GM04504 (cell line): ENCODE measurements around the gene CD81.
"Not testable (repeated sequence)": the region's sequence is repeated elsewhere in the genome, so short reads cannot be mapped to it uniquely, and the experiment has no call there.

Experiments
- DNase-seq: peaks from one replicate; pipeline ENCODE4 v3.0.0-alpha.2; 2012; ENCODE audit warnings: low read depth

CD81 gene

DNA sequence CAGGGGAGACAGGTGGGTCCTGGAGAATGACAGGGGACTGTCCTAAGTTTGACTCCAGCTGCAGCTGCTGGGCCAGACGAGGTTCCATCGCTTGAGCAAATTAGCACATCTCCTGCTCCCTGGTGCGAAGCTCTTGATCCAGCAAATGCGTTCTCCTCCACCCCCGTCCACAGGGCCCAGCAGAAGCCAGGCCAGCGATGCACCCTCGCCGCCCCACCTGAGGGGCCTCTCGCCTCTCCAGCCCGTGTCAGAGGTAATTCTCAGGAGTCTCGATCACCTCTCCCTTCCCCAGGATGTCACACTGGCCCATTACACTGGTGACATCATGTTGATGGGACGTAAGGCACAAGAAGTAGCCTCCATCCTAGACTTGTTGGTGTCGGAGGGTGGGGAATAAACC is 19.5 kb upstream of the CD81 start:
- DNase-seq, result not testable (repeated sequence)

DNA sequence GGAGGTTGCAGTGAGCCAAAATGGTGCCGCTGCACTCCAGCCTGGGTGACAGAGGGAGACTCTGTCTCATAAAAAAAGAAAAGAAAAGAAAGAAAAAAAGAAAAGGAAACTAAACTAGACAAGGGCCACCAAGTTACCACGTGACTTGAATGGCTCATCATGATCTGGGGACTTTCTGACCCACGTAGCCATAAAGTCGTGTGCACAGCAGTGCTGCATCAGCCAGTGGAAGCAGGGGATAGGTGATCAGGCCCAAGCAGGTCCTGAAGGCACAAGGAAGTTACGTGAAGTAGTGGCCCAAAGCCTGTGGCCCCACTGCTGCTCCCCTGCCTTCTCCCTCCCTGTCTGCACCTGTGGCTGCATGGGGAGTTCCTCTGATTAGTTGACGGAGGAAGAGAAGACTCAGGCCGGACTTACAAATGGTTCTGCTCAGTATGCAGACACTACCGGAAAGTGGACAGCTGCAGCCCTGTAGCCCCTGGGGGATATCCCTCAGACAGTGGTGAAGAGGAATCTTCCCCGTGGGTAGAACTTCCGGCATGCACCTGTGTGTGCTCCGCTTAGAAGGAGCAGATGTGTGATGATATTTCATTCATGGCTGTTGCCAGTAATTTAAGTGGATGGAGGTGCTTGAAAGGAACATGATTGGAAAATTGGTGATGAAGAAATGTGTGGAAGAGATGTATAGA is 18.2 kb upstream of the CD81 start:
- no peak for DNase-seq

DNA sequence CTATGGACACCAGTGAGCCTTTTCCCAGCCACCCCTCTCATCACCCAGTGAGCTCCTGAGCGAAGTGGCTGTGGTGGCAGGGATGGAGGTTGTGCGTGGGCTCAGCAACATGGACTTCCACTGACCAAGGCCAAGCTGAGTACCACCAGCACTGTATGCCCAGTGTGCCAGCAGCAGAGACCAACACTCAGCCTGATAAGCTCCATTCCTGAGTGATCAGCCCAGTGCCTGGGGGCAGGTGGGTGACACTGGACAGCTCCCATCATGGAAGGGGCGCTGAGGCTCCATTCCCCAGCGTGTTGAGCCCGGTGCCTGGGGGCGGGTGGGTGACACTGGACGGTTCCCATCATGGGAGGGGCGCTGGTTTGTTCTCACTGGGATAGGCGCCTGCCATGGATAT is 17.6 kb upstream of the CD81 start:
- DNase-seq, result no peak

DNA sequence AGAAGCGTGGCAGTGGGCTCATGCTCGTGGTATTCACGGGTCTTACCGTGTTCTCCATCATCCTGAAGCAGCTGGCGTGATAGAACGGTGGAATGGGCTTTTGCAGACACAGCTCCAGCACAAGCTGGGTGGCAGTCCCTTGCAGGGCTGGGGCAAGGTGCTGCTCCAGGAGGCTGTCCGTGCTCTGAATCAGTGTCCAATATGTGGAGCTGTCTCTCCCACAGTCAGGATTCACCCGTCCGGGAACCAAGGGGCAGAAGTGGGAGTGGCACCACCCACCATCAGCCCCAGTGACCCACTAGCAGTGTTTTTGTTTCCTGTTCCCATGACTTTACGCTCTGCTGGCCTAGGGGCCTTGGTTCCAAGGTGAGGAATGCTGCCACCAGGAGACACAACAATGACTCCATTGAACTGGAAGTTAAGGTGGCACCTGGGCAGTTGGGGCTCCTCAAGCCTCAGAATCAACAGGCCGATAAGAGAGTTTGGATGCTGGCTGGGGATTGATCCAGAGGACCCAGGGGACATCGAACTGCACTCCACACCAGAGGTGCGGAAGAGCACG is 16.9 kb upstream of the CD81 start:
- DNase-seq, result no peak

DNA sequence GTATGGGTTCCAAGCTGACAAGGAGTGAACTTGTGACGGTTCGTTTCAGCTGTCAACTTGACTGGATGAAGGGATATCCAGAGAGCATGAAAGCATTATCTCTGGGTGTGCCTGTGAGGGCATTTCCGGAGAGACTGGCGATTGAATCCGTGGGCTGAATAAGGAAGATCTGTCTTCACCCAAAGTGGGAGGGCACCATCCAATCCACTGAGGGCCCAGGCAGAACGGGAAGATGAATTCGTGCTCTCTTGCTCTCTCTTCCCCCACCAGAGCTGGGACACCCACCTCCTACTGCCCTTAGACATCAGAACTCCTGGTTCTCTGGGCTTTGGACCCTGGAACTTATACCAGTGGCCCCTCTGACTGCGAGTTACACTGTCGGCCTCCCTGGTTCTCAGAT is 15.5 kb upstream of the CD81 start:
- DNase-seq, result no peak

DNA sequence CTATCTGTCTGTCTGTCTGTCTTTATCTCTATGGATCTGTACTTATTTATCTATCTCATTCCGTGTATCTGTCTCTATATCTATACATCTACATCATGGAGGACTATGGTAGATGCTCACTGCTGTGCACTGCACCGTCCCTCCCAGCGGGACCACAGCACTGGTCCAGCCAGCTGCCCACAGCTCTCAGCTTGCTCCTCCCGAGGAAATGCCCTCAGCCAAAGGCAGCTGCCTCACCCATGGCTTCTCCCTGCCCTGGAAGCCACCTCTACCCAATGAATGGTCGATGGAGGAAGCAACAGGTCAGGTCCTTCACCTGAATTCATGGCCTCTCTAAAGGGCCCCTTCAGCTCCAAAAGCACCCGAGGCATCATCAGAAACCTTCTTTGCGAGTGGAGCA is 14.7 kb upstream of the CD81 start:
- no peak for DNase-seq

DNA sequence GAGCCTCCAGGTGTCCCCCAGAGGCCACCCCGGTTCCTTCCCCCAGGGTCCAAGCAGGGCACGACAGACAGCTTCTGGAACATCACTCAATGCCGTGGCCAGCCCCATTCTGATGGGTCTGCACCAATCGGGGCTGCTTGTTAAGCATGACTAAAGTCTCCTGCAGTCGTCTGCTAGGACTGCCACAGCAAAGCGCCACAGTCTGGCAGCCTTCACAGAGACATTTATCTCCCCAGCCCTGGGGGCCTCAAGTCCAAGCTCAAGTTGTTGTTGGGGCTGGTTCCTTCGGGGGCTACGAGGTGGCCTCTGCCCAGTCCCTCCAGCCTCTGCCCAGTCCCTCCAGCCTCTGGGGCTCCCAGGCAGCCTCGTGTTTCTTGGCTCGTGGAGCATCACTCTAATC is 14.0 kb upstream of the CD81 start:
- no peak for DNase-seq

DNA sequence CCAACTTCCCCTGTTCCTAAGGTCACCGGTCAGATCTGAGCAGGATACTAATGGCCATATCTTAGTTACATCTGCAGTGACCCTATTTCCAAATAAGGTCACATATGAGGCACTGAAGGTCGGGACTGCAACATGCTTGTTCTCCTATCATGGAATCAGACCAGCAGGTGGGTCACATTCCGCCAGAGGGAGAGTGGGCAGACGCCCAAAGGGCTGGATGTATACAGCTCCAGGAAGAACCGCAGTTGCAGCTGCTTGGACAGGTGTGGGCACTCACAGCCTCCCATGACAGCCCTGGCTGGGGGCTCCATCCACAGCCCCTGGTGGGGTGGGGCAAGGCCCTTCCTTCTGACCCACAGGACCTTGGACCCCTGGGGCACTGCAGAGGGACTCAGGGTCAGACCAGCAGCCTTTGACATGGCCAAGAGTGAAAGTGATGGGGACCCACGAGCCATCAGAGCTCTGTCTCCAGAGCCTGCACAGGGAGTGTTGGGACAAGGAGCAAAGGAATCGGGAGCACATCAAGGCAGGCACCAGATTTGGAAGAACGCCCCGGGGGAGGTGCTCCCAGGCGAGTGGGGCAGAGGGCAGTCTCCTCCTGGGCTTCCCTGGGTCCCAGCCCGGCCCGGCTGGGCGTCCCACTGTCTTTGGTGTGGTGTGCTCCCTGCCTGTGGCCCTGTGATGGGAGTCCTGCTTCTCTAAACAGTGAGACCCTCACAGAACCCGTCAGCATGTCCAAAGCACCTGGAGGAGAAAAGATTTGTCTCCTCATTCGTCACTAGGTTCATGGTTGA is 13.3 kb upstream of the CD81 start:
- no peak for DNase-seq

DNA sequence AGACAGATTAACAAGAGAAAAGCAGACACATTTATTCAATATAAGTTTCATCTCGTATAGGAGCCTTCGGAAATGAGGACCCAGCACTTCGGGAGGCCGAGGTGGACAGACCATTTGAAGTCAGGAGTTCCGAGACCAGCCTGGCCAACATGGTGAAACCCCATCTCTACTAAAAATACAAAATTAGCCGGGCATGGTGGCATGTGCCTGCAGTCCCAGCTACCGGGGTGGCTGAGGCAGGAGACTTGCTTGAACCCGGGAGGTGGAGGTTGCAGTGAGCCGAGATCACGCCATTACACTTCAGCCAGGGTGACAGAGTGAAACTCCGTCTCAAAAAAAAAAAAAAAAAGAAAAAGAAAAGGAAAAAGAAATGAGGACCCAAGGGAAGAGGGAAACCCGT is 12.7 kb upstream of the CD81 start:
- DNase-seq, result not testable (repeated sequence)

DNA sequence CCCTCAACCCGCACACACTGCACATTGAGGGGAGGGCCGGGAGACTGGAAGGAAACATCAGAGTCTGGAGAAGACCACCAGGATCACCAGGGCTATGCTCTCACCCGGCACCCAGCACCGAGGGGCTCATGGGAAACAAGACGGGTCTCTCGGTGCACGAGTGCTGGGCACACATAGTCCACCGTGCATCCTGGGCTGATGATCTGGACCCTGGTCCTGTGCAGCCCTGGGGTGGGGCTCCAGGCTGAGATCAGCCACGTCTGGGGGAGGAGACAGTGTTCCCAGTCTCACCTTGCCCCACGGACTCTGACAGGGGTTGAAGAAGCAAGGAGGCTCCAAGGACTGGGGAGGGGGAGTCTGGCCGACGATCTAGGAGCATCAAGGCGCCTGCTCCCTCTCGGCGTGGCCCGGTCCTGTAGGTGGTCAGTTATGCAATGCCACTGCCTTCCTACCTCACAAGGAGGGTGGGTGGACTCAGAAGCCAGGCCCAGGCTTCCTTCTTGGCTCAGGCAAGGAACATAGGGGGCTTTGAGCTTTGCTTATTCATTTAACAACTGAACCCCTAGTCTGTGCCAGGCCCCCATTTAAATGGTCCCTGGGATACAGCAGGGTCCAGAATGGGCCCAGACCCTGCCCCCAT is 11.4 kb upstream of the CD81 start:
- no peak for DNase-seq

DNA sequence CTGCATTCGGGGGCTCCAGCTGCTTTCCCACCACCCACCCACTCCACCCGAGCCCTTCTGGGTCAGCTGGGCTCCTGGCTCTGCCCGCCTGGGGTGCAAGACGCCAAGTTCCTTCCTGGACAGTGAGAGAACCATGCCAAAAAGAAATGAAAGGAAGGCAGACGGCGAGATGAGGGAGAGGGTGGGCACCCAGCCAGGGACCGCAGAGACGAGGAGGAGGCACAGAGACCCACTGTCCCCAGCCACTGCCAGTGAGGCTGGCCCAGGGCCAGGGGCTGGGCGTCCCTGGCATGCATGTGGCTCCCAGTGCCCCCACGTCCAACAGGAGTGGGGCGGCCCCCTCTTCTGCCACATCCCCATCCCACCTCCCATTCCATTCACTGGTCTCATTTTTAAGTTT is 10.8 kb upstream of the CD81 start:
- no peak for DNase-seq

DNA sequence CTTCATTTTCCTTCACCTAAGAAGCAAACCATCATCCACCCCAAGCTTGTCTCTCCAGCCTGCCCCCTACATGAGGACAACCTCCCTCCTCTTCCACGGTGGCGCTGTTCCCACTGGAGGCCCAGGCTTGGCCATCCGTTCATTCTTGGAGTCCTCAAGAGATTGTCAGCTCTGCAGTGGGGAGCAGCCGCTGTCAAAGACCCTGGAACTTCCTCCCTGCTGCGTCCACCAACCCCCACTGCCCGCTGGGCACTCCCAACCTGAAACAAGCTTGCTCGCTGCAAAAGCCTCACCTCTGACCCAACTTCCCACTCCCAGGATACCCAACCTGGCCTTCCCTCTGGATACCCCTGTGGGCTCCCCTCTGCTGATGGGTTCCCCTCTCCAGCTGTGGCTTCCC is 10.4 kb upstream of the CD81 start:
- DNase-seq, result no peak

DNA sequence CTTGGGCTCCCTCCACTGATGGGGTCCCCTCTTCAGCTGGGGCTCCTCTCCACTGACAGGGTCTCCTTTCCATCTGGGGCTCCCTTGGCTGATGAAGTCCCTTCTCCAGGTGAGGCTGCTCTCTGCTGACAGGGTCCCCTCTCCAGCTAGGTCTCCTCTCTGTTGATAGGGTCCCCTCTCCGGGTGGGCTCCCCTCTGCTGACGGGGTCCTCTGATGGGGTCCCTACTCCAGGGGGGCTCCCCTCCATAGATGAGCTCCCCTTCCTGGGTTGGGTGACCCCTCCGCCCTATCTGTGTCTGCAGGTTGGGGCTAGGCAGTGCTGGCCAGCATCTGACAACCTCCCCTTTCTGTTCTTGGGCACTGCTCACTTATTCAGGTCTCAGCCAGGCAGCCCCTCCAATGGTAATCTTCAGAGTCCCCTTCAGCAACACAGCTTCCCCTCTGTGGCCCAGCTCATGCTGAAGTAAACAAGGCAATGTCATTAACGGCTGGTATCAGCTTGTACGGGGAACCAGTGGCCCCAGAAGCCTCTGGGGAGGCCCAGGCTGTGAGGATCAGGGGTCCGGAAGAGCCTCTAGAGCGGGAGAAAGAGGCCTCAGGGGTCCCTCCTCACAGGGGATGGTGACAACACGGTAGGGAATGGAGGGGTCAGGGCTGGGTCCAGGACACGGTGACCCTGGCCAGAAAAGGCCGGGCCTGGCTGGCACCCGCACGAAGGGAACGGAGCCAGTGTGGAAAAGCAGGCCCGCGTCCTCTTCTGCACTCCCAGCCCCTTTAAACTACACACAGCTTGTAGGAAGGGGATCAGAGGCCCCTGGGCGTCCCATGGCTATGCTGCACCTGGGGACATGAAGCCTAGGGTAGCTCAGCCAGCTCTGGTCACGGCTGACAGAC is 9.6 kb upstream of the CD81 start:
- no peak for DNase-seq

DNA sequence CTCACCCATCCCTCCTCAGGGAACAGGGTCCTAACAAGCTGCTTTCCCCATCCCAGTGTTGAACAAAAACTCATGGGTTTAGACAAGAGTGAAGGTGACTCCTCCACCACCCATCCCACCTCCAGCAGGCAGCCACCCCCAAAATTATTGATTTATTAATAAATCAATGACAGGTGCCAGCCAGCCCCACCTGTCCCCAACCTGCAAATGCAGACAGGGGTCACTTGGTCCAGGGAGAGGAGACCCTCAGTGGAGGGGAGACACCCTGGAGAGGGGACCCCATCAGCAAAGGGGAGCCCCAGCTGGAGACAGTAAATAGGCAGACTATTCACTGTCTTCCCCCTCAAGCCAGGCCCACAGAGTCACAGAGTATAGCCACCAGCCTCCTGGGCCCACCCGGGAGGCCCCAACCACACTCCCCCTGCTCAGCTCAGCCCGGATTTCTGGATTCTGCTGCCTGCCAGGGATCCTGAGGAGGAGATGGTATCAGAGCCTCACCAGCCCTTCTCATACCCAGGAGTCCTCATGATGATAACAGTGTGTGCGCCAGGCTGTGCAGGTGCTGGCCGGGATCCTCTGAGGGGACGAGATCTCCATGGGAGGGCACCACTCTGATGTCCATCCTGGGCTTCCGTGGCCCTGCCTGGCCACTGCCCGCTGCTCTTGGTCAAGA is 8.8 kb upstream of the CD81 start:
- DNase-seq, result no peak

DNA sequence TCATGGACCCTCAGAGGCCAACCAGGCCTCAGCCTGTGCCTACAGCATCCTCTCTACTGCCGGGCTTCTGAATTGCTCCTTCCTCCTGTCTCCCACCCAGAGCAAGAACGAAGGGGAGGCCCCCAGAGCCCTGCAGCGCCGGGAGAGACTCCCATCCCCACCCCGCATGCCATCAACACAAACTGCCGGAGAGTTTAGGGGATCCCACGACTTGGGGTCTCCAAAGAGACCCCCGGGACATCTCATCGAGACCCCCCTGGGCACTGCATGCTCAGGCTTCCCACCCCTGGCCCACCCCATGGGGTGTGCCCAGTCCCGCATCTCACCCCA is 8.3 kb upstream of the CD81 start:
- DNase-seq, result no peak

DNA sequence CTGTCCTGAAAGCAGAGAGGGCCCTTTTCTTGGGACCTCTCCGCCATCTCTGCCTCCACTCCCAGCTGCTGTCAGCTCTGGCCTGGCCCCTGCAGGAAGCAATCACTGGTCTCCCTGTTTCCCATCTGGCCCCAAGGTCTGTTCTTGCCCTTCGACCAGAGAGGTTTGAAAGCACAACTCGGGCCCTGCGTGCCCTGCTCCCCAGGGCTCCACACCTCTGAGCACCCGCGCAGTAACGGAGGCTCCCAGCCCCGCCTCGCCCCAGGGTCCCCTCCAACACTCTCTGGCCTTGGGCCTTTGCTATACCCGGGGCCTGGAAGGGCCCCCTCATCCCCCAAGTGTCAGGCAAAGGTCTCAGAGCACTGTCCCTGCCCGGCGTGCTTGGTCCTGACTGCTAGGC is 7.8 kb upstream of the CD81 start:
- no peak for DNase-seq

DNA sequence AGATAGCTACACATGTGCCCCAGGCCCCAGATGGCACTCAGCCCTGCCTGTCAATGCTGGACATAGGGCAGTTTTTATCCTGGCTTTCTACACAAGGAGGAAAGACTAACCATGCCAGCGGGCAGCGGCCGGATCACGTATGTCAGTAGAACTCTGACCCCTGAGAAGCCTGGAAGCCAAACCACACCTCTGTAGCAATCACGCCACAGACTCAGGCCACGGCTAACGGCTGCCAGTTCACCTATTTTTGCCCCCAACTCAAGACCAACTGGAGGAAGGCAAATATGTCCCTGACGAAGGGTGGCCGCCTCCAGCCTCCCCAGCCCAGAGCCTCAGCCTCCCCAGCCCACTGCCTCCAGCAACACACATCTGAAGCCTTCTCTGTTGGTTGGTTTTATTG is 7.2 kb upstream of the CD81 start:
- no peak for DNase-seq

DNA sequence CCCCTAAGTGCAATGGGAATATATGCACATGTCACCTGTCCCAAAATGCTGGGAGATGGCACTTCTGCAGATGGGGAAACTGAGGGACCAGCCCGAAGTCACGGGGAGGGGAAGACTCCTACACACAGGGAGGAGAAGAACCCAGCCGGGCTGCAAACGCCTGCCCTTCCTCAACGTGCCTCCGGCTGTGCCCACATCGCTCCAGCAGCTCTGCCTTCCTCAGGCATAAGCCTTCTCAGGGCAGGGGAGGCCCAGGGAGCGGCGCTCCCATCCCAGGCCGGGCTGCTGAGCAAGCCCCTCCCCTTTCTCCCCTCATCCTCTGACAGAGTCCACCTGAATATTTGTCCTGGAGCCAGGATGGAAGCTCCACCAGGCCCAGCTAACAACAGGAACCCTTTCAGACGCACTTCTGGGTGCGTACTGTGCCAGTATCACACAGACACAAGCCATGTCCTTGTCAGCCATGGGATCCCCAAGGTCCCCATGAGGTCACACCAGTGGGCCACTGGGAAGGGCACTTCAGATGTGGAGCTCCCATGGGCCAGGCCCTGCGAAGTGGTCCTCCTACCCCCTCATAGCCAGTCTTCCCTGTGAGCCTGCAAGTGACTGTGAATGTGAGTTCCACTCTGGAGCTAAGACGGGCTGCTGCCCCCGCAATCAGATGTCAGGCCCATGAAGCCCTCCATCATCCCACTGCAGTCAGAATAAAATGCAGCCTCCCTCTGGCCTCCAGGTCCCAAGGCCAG is 2.5 kb upstream of the CD81 start:
- DNase-seq, result no peak

DNA sequence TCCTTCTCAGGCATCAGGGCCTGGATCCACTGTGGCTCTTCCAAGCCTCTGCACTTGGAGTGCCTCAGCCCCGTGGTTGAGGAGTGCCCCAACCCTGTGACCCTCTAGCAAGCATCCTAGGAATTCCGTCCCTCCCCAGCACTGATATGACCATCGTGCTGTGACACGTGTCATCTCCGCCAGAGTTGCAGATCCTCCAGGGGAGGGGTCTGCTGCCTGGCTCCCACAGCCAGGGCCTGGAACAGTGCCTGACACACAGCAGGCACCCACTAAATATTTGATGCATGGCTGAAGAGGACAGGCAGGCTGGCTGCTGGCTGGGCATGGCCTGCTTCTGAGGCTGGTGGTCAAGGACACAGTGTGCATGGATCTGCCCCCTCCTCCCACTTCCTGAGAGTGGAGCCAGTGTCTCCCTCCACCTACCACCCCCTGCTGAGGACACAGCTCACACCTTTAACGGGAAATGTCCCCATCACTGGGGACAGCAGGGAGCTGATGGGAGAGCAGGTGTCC is 1.7 kb upstream of the CD81 start:
- DNase-seq, result no peak

DNA sequence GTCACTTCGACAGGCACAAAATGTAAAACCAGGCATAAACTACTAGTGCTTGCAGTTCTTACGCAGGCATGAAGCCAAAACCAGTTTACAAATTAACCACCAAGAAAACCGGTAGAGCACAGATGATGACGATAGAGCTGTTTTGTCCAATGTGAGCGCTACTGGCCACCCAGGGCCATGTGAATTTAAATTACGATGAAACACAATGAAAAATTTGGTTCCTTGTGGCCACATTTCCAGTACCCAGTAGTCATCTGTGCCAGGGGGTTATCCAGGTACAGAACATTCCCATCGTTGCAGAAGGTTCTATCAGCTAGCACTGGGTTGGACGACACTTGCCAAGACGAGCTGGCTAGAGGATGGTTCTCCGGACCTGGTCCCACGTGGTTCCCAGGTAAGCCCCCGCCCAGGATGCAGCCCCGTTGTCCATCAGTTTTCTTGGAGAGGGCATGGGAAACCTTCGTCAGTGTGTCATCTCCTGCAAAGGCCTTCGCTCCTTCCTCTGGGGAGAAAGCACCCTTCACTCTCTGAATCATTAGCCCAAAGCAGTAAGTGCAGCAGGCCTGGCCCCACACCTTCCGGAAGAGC is 1.1 kb upstream of the CD81 start:
- no peak for DNase-seq
